Measurements from ENCODE around the gene DCDC1. TPM values are rescaled to one million over a fixed set of nuclear protein-coding genes. Genes with fewer than 3 reads are reported as not detected.

DCDC1 gene
- total and polyA plus RNA-seq, 2 donors = 0.25 to 0.28 TPM

DNA sequence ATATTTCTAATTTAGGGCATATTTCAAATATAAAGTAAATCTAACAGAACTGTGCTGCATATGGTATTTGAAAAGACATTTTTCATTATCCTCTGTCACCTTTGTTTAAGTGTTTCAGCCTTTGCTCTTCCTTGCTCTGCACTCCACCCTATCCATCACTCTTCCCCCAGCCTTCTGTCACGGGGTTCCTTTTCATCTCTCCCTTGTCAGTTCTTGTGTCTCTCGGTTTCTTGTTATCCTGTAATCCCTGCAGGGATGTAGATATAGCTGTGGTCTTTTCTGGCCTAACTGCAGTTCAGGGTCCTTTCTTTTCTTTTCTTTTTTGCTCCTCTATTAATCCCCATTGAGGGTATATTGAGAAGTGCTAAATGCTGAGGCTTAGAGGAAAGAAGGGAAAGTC is 261.9 kb downstream of the DCDC1 start:
- WGBS = 83% methylated on average over 2 of the region's 2 CpGs
- H3K36me3 ChIP-seq (ENCODE audit: control insufficient read depth in 2 of 2, insufficient read depth in 2 of 2, low read length in 1 of 2) = no peaks in the 10 kb centered on the region
- H3K9me3 ChIP-seq (ENCODE audit: control insufficient read depth in 2 of 2, insufficient read depth in 1 of 2, low read length in 1 of 2) = no peaks in the 10 kb centered on the region
- H3K4me1 ChIP-seq (ENCODE audit: control insufficient read depth in 2 of 2, insufficient read depth in 2 of 2, low read length in 2 of 2) = no peaks in the 10 kb centered on the region
- H3K4me3 ChIP-seq (ENCODE audit: low read length in 2 of 2) = no peak overlapping the region
- no peaks in the 10 kb centered on the region for H3K27me3 ChIP-seq (ENCODE audit: control insufficient read depth in 2 of 2, insufficient read depth in 1 of 2, low read length in 1 of 2)
- no peak overlapping the region for H3K27ac ChIP-seq (ENCODE audit: low read depth in 1 of 2, low read length in 1 of 2)
- DNase-seq (ENCODE audit: low read depth in 6 of 9, low spot score in 9 of 9) = no peak

- Histone ChIP-seq H3K27me3 (ENCODE audit: control insufficient read depth in 2 of 2, insufficient read depth in 1 of 2, low read length in 1 of 2) (no peaks in the 10 kb centered on the region), H3K4me1 (ENCODE audit: control insufficient read depth in 2 of 2, insufficient read depth in 2 of 2, low read length in 2 of 2) (no peaks in the 10 kb centered on the region), H3K36me3 (ENCODE audit: control insufficient read depth in 2 of 2, insufficient read depth in 2 of 2, low read length in 1 of 2) (no peaks in the 10 kb centered on the region), H3K9me3 (ENCODE audit: control insufficient read depth in 2 of 2, insufficient read depth in 1 of 2, low read length in 1 of 2) (no peaks in the 10 kb centered on the region), H3K27ac (ENCODE audit: low read depth in 1 of 2, low read length in 1 of 2) (no peak overlapping the region), H3K4me3 (ENCODE audit: low read length in 2 of 2) (no peak overlapping the region)
- WGBS = 30% methylated on average over 5 of the region's 5 CpGs
- peak in 6 of 9 donors; percentile 5 to 48 (median 12) for DNase-seq (ENCODE audit: low read depth in 6 of 9, low spot score in 9 of 9)
These were observed 262.5 kb downstream of the DCDC1 start for GRCh38 chr11:31106968-31107576.

DNA sequence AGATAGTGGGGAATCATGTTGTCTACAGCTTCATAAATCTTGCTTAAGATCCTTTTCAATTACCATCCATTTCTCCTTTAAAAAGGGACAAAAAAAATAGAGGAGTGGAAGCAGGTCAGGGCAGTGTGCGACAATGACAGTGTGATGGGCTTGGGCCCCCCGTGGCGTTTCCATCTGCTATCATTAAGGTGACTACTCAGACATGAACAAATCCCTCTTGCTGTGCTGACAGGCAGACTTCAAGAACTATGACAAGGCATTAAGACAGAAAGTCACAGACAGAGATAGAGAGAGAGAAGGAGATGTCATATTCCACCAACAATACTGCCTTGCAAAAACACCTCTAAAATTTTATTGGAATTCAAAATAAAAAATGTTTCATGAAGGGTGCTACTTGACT is 263.2 kb downstream of the DCDC1 start:
- 58% methylated on average over 3 of the region's 3 CpGs for WGBS
- DNase-seq (ENCODE audit: low read depth in 6 of 9, low spot score in 9 of 9) = no peak
- Histone ChIP-seq H3K9me3 (ENCODE audit: control insufficient read depth in 2 of 2, insufficient read depth in 1 of 2, low read length in 1 of 2) (no peaks in the 10 kb centered on the region), H3K36me3 (ENCODE audit: control insufficient read depth in 2 of 2, insufficient read depth in 2 of 2, low read length in 1 of 2) (no peaks in the 10 kb centered on the region), H3K4me1 (ENCODE audit: control insufficient read depth in 2 of 2, insufficient read depth in 2 of 2, low read length in 2 of 2) (no peaks in the 10 kb centered on the region), H3K27ac (ENCODE audit: low read depth in 1 of 2, low read length in 1 of 2) (no peak overlapping the region), H3K4me3 (ENCODE audit: low read length in 2 of 2) (no peak overlapping the region), H3K27me3 (ENCODE audit: control insufficient read depth in 2 of 2, insufficient read depth in 1 of 2, low read length in 1 of 2) (no peaks in the 10 kb centered on the region)

DNA sequence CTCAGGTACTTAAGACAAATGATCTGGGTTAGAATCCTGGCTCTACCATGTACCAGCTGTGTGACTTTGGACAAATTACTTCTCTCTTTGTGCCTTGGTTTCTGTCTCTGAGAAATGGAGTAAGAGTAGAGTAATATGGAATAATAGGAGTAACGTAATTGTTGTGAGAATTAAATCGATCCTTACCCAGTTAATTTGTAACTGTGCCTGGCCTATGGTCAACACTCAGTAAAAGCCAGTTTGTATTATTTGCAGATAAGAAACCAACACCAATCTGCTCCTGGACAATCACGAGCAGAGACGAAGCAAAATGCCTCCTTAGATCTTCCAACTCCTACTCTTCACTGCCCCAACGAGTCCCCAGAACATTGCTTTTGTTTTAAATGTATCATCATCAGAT is 266.7 kb downstream of the DCDC1 start:
- Histone ChIP-seq H3K9me3 (ENCODE audit: control insufficient read depth in 2 of 2, insufficient read depth in 1 of 2, low read length in 1 of 2) (no peaks in the 10 kb centered on the region), H3K4me1 (ENCODE audit: control insufficient read depth in 2 of 2, insufficient read depth in 2 of 2, low read length in 2 of 2) (no peaks in the 10 kb centered on the region), H3K27ac (ENCODE audit: low read depth in 1 of 2, low read length in 1 of 2) (no peak overlapping the region), H3K36me3 (ENCODE audit: control insufficient read depth in 2 of 2, insufficient read depth in 2 of 2, low read length in 1 of 2) (no peaks in the 10 kb centered on the region), H3K4me3 (ENCODE audit: low read length in 2 of 2) (no peak overlapping the region), H3K27me3 (ENCODE audit: control insufficient read depth in 2 of 2, insufficient read depth in 1 of 2, low read length in 1 of 2) (no peaks in the 10 kb centered on the region)
- no peak for DNase-seq (ENCODE audit: low read depth in 6 of 9, low spot score in 9 of 9)
- 94% methylated on average over 5 of the region's 5 CpGs for WGBS

GRCh38 chr11:31102316-31102715 is 267.2 kb downstream of the DCDC1 start:
- H3K4me3 ChIP-seq (ENCODE audit: low read length in 2 of 2) = no peak overlapping the region
- no peaks in the 10 kb centered on the region for H3K9me3 ChIP-seq (ENCODE audit: control insufficient read depth in 2 of 2, insufficient read depth in 1 of 2, low read length in 1 of 2)
- DNase-seq (ENCODE audit: low read depth in 6 of 9, low spot score in 9 of 9) = no peak
- H3K27me3 ChIP-seq (ENCODE audit: control insufficient read depth in 2 of 2, insufficient read depth in 1 of 2, low read length in 1 of 2) = no peaks in the 10 kb centered on the region
- H3K36me3 ChIP-seq (ENCODE audit: control insufficient read depth in 2 of 2, insufficient read depth in 2 of 2, low read length in 1 of 2) = no peaks in the 10 kb centered on the region
- H3K4me1 ChIP-seq (ENCODE audit: control insufficient read depth in 2 of 2, insufficient read depth in 2 of 2, low read length in 2 of 2) = no peaks in the 10 kb centered on the region
- H3K27ac ChIP-seq (ENCODE audit: low read depth in 1 of 2, low read length in 1 of 2) = no peak overlapping the region

DNA sequence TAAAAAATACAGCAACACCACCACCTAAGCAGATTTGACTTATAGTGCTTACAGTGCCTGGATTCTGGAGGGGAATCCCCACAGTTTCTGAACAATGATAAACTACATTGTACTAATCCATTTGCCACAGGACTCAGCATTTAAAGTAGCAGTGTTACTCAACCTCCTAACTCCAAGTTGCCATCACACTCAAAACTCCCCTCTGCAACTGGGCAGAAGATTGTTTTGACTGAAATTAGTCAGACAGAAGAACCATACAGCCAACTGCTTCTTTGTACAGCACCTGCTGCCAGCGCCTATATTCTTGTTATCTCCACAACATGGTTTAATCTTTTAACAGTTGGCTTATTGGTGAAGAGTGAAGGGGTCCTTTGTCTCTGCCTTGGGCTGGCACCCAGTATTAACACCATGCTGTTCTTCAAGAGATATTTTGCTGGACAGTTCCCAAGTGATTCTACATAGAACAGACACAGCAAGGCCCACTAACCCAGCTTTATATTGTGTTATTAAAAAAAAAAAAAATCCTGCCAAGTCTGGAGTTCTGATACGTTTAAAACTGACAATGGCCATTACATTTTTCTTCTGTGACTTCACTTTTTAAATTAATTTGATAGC is 273.2 kb downstream of the DCDC1 start:
- Histone ChIP-seq H3K27ac (ENCODE audit: low read depth in 1 of 2, low read length in 1 of 2) (no peak overlapping the region), H3K4me1 (ENCODE audit: control insufficient read depth in 2 of 2, insufficient read depth in 2 of 2, low read length in 2 of 2) (no peaks in the 10 kb centered on the region), H3K36me3 (ENCODE audit: control insufficient read depth in 2 of 2, insufficient read depth in 2 of 2, low read length in 1 of 2) (no peaks in the 10 kb centered on the region), H3K9me3 (ENCODE audit: control insufficient read depth in 2 of 2, insufficient read depth in 1 of 2, low read length in 1 of 2) (no peaks in the 10 kb centered on the region), H3K4me3 (ENCODE audit: low read length in 2 of 2) (no peak overlapping the region), H3K27me3 (ENCODE audit: control insufficient read depth in 2 of 2, insufficient read depth in 1 of 2, low read length in 1 of 2) (no peaks in the 10 kb centered on the region)
- no peak for DNase-seq (ENCODE audit: low read depth in 6 of 9, low spot score in 9 of 9)
- 84% methylated on average over 2 of the region's 2 CpGs for WGBS

DNA sequence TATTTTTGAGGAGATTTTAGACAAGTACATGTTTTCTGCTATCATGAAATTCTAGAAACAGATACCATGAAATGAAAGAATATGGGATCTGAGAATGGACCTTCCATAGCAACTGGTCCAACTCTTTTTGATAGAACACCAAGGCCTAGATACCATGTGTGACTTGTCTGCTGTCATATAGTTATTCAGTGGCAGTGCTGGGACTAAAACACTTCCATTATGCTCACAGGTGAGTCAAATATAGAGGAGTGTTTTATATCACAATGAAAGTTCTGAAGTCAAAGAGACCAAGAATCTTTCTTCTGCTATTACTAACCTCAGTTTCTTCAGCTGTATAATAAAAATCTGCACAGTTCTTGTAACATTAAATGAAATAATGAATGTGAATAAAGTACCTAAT is 276.9 kb downstream of the DCDC1 start:
- H3K36me3 ChIP-seq (ENCODE audit: control insufficient read depth in 2 of 2, insufficient read depth in 2 of 2, low read length in 1 of 2) = no peaks in the 10 kb centered on the region
- peaks cover 0 to 6% of the 10 kb centered on the region in 2 donors for H3K9me3 ChIP-seq (ENCODE audit: control insufficient read depth in 2 of 2, insufficient read depth in 1 of 2, low read length in 1 of 2)
- H3K27me3 ChIP-seq (ENCODE audit: control insufficient read depth in 2 of 2, insufficient read depth in 1 of 2, low read length in 1 of 2) = no peaks in the 10 kb centered on the region
- no peak overlapping the region for H3K27ac ChIP-seq (ENCODE audit: low read depth in 1 of 2, low read length in 1 of 2)
- H3K4me1 ChIP-seq (ENCODE audit: control insufficient read depth in 2 of 2, insufficient read depth in 2 of 2, low read length in 2 of 2) = no peaks in the 10 kb centered on the region
- DNase-seq (ENCODE audit: low read depth in 6 of 9, low spot score in 9 of 9) = no peak
- no peak overlapping the region for H3K4me3 ChIP-seq (ENCODE audit: low read length in 2 of 2)

DNA sequence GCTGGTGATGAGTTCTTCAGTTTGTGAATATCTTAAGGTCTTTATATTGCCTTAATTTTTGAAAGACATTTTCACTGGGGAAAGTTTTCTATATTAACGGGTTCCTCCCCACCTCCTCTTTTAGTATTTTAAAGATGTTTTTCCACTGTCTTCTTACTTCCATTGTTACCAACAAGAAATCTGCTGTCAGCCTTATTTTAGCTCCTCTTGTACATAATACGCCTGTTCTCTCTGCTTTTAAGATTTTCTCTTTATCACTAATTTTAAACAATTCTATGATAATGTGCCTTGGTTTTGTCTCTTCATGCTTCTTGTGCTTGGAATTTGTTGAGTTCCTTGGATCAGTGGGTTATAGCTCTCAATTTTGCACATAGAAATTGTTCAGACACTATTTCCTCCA is 280.4 kb downstream of the DCDC1 start:
- H3K4me3 ChIP-seq (ENCODE audit: low read length in 2 of 2) = no peak overlapping the region
- no peak for DNase-seq (ENCODE audit: low read depth in 6 of 9, low spot score in 9 of 9)
- no peaks in the 10 kb centered on the region for H3K27me3 ChIP-seq (ENCODE audit: control insufficient read depth in 2 of 2, insufficient read depth in 1 of 2, low read length in 1 of 2)
- peaks cover 0 to 6% of the 10 kb centered on the region in 2 donors for H3K9me3 ChIP-seq (ENCODE audit: control insufficient read depth in 2 of 2, insufficient read depth in 1 of 2, low read length in 1 of 2)
- no peaks in the 10 kb centered on the region for H3K36me3 ChIP-seq (ENCODE audit: control insufficient read depth in 2 of 2, insufficient read depth in 2 of 2, low read length in 1 of 2)
- H3K27ac ChIP-seq (ENCODE audit: low read depth in 1 of 2, low read length in 1 of 2) = no peak overlapping the region
- no peaks in the 10 kb centered on the region for H3K4me1 ChIP-seq (ENCODE audit: control insufficient read depth in 2 of 2, insufficient read depth in 2 of 2, low read length in 2 of 2)
- 99% methylated on average over 2 of the region's 2 CpGs for WGBS

GRCh38 chr11:31069447-31070205 is 299.9 kb downstream of the DCDC1 start:
- no peak for DNase-seq (ENCODE audit: low read depth in 6 of 9, low spot score in 9 of 9)

More at GRCh38 chr11:31069447-31070205, 299.9 kb downstream of the DCDC1 start:
- Histone ChIP-seq H3K4me1 (ENCODE audit: control insufficient read depth in 2 of 2, insufficient read depth in 2 of 2, low read length in 2 of 2) (no peaks in the 10 kb centered on the region), H3K9me3 (ENCODE audit: control insufficient read depth in 2 of 2, insufficient read depth in 1 of 2, low read length in 1 of 2) (no peaks in the 10 kb centered on the region), H3K4me3 (ENCODE audit: low read length in 2 of 2) (no peak overlapping the region), H3K36me3 (ENCODE audit: control insufficient read depth in 2 of 2, insufficient read depth in 2 of 2, low read length in 1 of 2) (no peaks in the 10 kb centered on the region), H3K27me3 (ENCODE audit: control insufficient read depth in 2 of 2, insufficient read depth in 1 of 2, low read length in 1 of 2) (no peaks in the 10 kb centered on the region), H3K27ac (ENCODE audit: low read depth in 1 of 2, low read length in 1 of 2) (no peak overlapping the region)
- 78% methylated on average over 1 of the region's 1 CpG for WGBS
